ENCODE data around the gene TSSC4. TPM values are rescaled to one million over a fixed set of nuclear protein-coding genes. Genes with fewer than 3 reads are reported as not detected.

Gene TSSC4
- total RNA-seq, 3 donors from 2014 or later (not counting 1 experiment from before 2014, with no cell fraction given), result 52.8 to 67.9 (median 59.3) TPM

DNA sequence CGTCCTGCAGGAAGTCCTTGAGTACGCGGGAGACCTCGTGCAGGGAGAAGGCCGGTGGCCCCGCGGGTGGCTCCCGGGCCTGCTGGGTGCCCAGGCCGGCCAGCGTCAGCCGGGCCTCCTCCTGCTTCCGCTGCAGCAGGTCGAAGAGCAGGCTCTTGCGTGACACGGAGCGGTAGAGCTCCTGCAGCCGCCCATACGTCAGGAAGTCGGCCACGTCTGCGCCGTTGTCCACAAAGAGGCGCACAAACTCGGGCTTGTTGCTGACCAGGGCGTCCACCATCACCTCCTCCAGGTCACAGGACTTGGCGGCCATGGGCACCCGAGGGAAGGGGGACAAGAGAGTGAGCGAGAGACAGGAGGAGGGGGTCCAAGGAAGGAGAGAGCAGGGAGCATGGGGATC, 14.6 kb downstream of the TSSC4 start:
- no peak overlapping the region for H3K27ac Mint-ChIP-seq
- H3K4me1 ChIP-seq (ENCODE audit: control insufficient read depth, insufficient read depth, low read length), result peaks cover 8% of the 10 kb centered on the region
- no peak overlapping the region for H3K4me3 Mint-ChIP-seq
- H3K9me3 ChIP-seq (ENCODE audit: control insufficient read depth, insufficient read depth, low read length), result no peaks in the 10 kb centered on the region
- H3K4me1 Mint-ChIP-seq, result peaks cover 0 to 5% of the 10 kb centered on the region in 2 donors
- intact Hi-C loops (cut with micrococcal nuclease), result no loop called here
- no peak overlapping the region for H3K4me3 ChIP-seq (ENCODE audit: low read length)
- ATAC-seq (no peak), DNase-seq (no peak)
- H3K36me3 Mint-ChIP-seq, result no peaks in the 10 kb centered on the region
- TF ChIP-seq, protein P1, sequence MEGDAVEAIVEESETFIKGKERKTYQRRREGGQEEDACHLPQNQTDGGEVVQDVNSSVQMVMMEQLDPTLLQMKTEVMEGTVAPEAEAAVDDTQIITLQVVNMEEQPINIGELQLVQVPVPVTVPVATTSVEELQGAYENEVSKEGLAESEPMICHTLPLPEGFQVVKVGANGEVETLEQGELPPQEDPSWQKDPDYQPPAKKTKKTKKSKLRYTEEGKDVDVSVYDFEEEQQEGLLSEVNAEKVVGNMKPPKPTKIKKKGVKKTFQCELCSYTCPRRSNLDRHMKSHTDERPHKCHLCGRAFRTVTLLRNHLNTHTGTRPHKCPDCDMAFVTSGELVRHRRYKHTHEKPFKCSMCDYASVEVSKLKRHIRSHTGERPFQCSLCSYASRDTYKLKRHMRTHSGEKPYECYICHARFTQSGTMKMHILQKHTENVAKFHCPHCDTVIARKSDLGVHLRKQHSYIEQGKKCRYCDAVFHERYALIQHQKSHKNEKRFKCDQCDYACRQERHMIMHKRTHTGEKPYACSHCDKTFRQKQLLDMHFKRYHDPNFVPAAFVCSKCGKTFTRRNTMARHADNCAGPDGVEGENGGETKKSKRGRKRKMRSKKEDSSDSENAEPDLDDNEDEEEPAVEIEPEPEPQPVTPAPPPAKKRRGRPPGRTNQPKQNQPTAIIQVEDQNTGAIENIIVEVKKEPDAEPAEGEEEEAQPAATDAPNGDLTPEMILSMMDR (IDR thresholded peaks at IDR 0.05), result no peak
- no peaks in the 10 kb centered on the region for H3K36me3 ChIP-seq (ENCODE audit: control insufficient read depth, insufficient read depth, low read length)
- no peaks in the 10 kb centered on the region for H3K9me3 Mint-ChIP-seq
- H3K27me3 Mint-ChIP-seq (ENCODE audit: low read depth in 2 of 2), result no peaks in the 10 kb centered on the region
- WGBS (ENCODE audit: insufficient coverage), result 93% methylated on average over 28 of the region's 28 CpGs
- no peak overlapping the region for H3K27ac ChIP-seq (ENCODE audit: low read length)
- no peaks in the 10 kb centered on the region for H3K27me3 ChIP-seq (ENCODE audit: control insufficient read depth, insufficient read depth, low read length)

DNA sequence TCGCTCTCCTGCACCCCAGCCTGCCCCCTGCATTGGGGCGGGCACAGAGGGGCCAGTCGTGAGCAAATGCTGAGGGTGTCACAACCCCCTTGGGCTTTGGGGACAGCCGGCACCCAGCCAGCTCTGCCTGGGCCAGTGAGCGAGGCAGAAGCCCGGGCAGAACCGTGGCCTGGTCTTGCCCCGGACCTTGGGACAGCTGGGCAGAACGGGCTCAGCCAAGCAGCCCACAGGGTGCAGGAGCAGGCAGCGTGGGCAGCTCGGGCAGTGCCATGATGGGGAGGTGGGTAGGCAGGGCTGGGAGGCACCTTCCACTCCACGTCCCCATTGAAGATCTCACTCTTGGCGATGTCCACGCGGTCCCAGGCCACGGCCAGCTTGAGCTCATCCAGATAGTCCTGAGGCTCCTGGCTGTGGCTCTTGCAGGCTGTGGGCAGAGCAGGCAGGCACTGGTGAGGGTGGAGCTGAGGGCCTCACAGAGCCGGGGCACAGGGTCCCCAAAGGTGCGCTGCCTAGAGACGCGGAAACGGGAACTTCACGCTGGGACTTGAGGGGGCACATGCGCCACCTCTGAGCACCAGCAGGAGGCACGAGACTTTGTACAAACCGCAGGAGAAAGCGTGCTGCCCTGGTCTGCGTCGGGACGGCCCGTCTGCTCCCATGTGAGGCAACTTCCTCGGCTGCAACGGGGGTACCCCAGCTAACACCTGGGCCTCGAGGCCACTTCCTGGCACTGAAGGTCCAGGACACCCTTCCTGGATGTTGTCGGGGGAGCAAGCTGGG, 15.2 kb downstream of the TSSC4 start:
- no peaks in the 10 kb centered on the region for H3K9me3 Mint-ChIP-seq
- no peak overlapping the region for H3K4me3 Mint-ChIP-seq
- no peaks in the 10 kb centered on the region for H3K27me3 Mint-ChIP-seq (ENCODE audit: low read depth in 2 of 2)
- no peak overlapping the region for H3K4me3 ChIP-seq (ENCODE audit: low read length)
- no peak overlapping the region for H3K27ac Mint-ChIP-seq
- TF ChIP-seq, protein P1 (IDR thresholded peaks at IDR 0.05), result no peak
- ATAC-seq (no peak), DNase-seq (no peak)
- H3K36me3 ChIP-seq (ENCODE audit: control insufficient read depth, insufficient read depth, low read length), result no peaks in the 10 kb centered on the region
- no peaks in the 10 kb centered on the region for H3K9me3 ChIP-seq (ENCODE audit: control insufficient read depth, insufficient read depth, low read length)
- intact Hi-C loops (cut with micrococcal nuclease), result no loop called here
- peaks cover 0 to 5% of the 10 kb centered on the region in 2 donors for H3K4me1 Mint-ChIP-seq
- H3K4me1 ChIP-seq (ENCODE audit: control insufficient read depth, insufficient read depth, low read length), result peaks cover 14% of the 10 kb centered on the region
- H3K27ac ChIP-seq (ENCODE audit: low read length), result no peak overlapping the region
- H3K27me3 ChIP-seq (ENCODE audit: control insufficient read depth, insufficient read depth, low read length), result no peaks in the 10 kb centered on the region
- WGBS (ENCODE audit: insufficient coverage), result 83% methylated on average over 34 of the region's 34 CpGs
- H3K36me3 Mint-ChIP-seq, result no peaks in the 10 kb centered on the region

DNA sequence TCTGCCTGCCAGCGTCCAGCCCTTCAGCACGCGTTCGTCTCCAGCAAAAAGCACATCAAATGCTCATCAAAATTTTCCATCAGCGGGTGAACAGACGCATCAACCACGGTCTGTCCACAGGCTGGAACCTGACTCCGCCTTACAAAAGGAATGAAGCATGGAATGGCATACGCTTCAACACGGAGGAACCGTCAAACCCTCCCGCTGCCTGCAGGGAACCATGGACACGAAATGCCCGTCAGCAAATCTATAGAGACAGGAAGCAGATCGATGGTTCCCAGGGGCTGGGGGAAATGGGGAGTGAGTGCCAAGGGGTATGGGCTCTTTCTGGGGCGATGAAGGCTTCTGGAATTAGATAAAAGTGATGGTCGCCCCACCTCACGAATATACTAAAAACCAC, 16.2 kb downstream of the TSSC4 start:
- intact Hi-C loops (cut with micrococcal nuclease), result no loop called here
- H3K27me3 Mint-ChIP-seq (ENCODE audit: low read depth in 2 of 2), result no peaks in the 10 kb centered on the region
- no peaks in the 10 kb centered on the region for H3K36me3 Mint-ChIP-seq
- H3K4me1 Mint-ChIP-seq, result peaks cover 0 to 5% of the 10 kb centered on the region in 2 donors
- ATAC-seq, result no peak
- Histone ChIP-seq H3K4me1 (ENCODE audit: control insufficient read depth, insufficient read depth, low read length) (peaks cover 15% of the 10 kb centered on the region), H3K27me3 (ENCODE audit: control insufficient read depth, insufficient read depth, low read length) (no peaks in the 10 kb centered on the region), H3K36me3 (ENCODE audit: control insufficient read depth, insufficient read depth, low read length) (no peaks in the 10 kb centered on the region), H3K4me3 (ENCODE audit: low read length) (no peak overlapping the region), H3K27ac (ENCODE audit: low read length) (no peak overlapping the region), H3K9me3 (ENCODE audit: control insufficient read depth, insufficient read depth, low read length) (no peaks in the 10 kb centered on the region)
- no peak overlapping the region for H3K27ac Mint-ChIP-seq
- H3K4me3 Mint-ChIP-seq, result no peak overlapping the region
- H3K9me3 Mint-ChIP-seq, result no peaks in the 10 kb centered on the region
- 91% methylated on average over 18 of the region's 18 CpGs for WGBS (ENCODE audit: insufficient coverage)
- TF ChIP-seq, protein P1 (IDR thresholded peaks at IDR 0.05), result no peak
- DNase-seq, result no peak

Data from natural killer cell (primary cell).